GM21423 (cell line): Measurements from ENCODE around the gene CDHR4.
"Not testable (repeated sequence)": the region's sequence is repeated elsewhere in the genome, so short reads cannot be mapped to it uniquely, and the experiment has no call there.

Experiments
- ATAC-seq: cut with Tn5 transposase; IDR thresholded peaks from one replicate; pipeline ENCODE4 v1.9.1; 2021; ENCODE audit warnings: mild to moderate bottlenecking, moderate library complexity; ENCODE audit not compliant: unreplicated experiment

The CDHR4 gene

GRCh38 chr3:49804141-49805041, 4.7 kb upstream of the CDHR4 start:
- ATAC-seq, result no peak

DNA sequence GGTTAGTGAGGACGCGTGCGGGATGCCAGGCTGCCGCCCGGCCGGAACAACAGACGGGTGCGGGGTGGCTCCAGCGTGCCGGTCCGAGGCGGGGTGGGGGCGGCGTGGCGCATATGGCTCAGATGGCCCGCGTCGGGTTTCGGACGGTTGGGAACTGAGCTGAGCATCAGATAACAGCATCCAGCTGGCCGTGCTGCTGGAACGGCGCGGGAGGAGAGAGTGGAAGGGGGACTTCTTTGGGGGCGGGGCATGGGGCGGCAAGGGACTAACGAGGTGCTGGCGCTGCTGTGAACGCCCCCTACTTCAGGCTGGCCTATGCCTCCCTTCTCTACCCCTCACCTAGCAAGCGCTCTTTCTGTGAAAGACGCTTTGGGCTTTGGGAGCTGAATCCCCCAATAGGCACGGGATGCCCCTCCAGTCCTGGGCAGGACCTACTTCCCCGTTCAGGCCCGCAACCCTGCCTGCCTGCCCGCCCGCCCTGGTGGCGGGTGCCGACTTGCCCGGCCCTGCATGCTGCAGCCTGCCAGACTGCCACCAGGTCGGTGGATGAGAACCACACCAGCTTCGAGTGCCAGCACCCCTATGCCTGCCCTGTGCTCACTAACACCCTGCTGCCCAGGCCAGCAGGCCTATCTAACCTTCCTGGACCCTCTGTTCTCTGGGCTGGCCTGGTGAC, 3.9 kb upstream of the CDHR4 start:
- no peak for ATAC-seq

GRCh38 chr3:49802719-49803464, 3.2 kb upstream of the CDHR4 start, which contains the start of gene INKA1:
TSS of gene INKA1 (plus strand) at chr3:49803261. CDS start at chr3:49803393, 132 bp downstream.
- peak; percentile 51 for ATAC-seq

- ATAC-seq, result no peak
These were observed 1.5 kb upstream of the CDHR4 start for GRCh38 chr3:49801160-49801559.

GRCh38 chr3:49799105-49799504, 568 bp downstream of the CDHR4 start:
- no peak for ATAC-seq

DNA sequence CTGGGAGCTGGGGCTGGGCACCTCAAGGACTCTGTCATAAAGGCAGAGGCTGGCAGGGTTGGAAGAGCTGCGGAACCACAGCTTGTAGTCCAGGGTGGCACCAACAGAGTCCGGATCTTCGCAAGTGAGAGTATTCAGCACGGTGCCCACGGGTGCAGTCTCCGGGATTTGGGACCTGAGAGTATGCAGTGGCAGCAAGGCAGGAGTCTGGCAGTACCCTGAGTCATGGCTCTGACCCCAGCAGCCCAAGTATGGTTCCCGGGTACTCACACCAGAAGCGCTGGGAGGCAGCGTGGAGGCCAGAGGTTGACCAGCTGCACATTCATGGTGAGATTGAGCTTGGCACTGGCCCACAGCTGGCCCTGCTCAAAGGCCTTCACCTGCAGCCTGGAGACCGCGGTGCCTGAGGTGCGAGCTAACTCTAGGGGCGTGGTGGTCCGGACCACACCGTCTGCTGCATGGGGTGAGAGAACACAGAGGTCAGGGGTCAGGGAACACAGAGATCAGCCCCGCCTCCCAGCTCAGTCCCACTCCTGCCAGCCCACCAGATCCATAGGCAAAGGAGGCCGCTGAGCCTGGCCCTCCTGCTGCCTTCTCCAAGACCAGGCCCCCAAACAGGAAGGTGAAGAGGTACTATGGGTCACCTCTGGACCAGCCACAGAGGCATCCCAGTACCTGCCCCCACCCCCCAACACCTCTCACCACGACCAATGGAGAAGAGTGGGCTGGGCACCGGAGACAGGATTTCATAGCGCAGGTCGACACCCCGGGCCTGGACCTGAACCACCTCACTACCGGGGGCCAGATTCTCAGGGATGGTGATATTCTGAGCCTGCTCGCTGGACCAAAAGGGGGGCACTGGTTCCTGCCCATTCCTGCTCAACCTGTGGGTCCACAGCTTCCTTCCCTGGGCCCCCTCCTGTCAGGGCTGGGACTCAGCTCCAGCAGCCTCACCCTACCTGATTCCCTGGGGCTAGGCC, 4.5 kb downstream of the CDHR4 start:
- no peak for ATAC-seq

DNA sequence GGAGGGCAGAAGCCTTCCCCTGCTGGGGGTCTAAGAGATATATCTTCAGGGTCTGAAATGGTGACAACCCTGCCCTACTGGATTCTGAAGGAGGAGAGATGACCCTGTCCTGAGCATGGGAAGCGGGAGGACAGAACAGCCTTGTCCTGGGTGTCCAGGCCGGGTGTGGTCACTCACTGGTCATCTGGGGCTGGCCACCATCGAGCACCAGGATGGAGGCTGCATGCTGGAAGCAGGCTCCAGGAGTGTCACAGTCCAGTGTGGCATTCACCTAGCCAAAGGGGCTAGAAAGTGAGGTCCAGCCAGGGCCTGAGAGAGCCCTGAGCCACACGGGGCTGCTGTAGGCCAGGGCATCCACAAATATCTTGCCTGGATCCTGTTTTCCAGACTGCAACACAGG, 5.2 kb downstream of the CDHR4 start:
- ATAC-seq, result no peak

- no peak for ATAC-seq
These were observed 6.1 kb downstream of the CDHR4 start for GRCh38 chr3:49793486-49794085.

DNA sequence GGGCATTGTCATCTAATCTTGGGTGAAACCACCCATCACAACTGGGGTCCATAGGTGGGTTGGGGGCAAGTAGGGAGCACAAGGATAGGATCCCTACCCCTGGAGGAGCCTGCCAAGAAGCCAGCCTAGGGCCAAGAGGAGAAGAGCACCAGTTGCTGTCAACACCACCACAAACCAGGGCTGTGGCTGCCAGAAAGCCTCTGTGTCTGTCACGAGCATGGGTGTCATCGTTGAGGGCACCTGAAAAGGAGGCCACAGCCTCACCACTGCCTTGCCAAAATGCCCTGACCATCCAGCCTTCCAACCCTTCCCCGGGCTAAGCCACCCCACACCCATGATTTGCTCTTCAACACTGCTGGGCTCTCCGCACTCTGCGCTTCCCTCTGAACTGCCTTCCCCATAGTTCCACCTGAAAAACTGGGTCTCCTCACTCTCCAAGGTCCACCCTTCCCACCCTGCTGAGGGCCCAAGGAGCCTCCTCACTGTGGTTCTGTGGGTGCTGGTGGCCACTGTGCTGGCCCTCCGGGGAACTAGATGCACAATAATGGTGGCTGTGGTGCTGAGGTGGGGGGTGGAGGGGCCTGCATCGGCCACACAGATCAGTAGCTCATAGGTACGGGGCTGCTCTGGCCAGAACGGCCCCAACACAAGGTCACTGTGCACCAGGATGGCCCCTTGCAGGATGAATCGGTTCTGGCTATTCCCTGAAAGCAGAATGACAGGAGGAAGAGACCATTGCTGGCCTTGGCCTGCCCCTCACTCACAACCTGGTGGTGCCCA, 7.1 kb downstream of the CDHR4 start:
- ATAC-seq, result no peak

- no peak for ATAC-seq
These were observed 8.1 kb downstream of the CDHR4 start for GRCh38 chr3:49791571-49791970.

- ATAC-seq, result no peak
These were observed 8.9 kb downstream of the CDHR4 start for GRCh38 chr3:49790626-49791411.

DNA sequence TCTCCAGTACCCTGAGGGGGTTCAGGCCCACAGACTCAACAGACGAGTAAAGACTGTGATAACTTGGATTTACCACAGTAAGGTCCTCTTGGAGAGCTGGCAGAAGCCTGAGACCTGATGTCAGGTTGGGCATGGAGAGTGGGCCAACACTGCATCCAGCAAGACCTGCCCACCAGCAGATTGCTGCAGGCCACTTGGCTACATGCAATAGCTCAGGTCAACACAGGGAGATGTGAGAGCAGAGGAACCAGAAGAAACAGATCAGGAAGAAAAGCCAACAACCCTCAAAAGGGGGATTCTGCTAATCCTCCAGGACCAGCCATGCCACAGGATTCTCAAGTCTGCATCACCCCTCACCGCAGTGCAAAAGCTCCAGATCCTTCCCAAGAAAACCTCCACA, 11.6 kb downstream of the CDHR4 start:
- no peak for ATAC-seq

DNA sequence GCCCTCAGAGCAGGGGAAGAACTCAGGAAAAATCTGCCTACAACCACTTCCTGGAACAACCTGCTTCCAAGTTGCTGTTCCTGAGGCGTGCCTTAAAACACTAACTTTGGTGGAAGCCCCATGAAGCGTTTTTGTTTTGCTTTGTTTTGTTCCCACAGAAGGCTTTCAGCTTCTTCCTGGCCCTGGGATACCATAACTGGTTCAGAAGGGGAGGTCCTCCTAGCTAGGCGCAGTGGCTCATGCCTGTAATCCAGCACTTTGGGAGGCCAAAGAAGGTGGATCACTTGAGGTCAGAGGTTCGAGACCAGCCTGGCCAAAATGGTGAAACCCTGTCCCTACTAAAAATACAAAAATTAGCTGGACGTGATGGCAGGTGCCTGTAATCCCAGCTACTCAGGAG, 12.1 kb downstream of the CDHR4 start:
- ATAC-seq, result no peak

GRCh38 chr3:49787182-49787464, 12.6 kb downstream of the CDHR4 start:
- ATAC-seq, result no peak

DNA sequence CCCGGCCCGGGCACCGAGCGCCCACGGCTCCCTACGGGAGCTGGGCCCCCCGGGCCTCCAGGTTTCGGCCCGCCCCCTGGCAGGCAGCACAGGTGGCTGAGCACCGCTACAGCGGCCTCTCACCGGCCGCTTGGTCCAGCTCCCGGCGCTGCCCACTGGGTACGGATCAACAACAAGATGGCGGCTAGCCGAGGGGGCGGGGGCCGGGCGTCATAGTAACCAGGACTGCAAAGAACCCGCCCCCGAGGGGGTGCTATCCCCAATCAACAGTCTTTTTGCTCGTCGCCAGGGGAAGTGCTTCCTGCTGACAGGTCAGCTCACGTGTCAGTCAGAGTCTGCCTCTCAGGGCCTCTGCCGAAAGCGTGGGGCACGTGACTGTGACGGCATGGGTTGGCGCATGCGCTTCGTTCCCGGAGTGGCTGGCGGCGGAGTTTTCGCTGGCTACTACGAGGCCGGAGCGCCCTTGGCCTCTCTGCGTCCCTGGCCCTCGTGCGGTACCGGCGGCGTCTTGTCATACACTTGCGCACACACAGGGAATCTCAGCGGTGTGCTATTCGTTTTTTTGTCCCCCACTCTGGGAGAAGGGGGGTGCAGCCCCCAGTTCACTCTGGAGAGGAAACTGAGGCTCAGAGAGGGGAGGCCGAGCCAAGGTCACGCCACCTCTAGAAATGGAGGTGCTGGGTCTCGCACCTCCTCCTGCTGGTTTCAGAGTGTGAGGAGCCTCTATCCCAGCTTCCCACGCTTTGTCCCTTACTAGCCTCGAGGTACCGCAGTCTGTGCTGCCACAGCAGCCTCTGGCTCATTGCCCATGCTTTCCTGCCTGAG, 13.1 kb downstream of the CDHR4 start, which contains the start of gene IP6K1:
Gene IP6K1 (minus strand): TSS at position 186 of the 825 bp plus-strand sequence. CDS start 38,502 bp downstream, outside the sequence.
- peak; percentile 99 for ATAC-seq

DNA sequence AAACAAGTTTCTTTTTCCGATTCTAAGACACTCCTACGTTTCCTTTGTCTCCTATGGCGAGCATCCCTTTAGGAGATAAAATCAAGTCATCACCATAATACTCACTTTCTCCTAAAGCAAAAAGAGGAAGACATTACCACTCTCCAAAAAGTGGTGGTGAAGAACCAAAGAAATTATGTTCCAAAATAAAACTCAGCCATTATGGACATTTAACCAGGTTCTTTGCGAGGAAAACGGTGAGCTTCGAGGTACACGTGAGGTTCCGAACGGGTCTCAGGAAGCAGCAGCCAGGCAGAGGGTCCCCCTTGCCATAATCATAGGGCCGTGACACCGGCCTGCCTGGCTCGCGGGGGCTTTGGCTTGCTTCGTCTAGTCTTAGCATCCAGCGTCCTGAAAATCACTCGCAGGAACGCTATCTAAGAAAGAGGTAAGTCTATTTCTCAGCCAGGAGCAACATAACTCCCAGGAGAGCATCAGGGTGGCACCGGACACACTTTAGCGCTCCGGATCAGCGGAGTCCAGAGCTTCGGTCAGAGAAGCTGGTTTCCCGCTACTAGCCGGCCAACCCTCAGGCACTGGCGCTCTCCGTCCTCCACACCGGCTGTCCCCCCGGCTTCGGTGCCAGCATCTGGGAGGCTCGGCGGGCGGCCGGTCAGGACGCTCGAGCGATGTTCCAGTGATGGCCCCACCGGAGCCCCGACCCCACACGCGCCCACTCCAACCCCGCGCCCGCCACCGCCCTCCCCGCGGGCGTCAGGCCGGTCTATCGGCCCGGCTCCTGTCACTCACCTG, 13.9 kb downstream of the CDHR4 start:
- peak; percentile 39 for ATAC-seq

DNA sequence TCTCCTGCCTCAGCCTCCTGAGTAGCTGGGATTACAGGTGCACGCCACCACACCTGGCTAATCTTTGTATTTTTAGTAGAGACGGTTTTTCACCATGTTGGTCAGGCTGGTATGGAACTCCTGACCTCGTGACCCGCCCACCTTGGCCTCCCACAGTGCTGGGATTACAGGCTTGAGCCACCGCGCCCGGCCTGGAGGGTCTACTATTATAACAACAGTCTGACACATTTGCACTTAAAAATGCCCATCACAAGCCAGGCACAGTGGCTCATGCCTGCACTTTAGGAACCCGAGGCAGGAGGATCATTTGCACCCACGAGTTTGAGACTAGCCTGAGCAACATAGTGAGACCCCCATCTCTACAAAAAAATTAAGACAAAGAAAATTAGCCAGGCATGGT, 17.4 kb downstream of the CDHR4 start:
- ATAC-seq, result not testable (repeated sequence)
